H1 (cell line): ENCODE results near the gene UBE2V1. TPM values are rescaled to one million over a fixed set of nuclear protein-coding genes. Genes with fewer than 3 reads are reported as not detected.

ENCODE experiments used
- CTCF ChIA-PET: fragments of 300-600 bp; sonication (Branson Sonifier 250); formaldehyde crosslinking; loops from one replicate; lab custom pipeline; 2021; ENCODE audit not compliant: partially characterized antibody; lab: Charles Lee
- POLR2A ChIA-PET: fragments of 300-600 bp; sonication (Branson Sonifier 250); formaldehyde crosslinking; loops from one replicate; lab custom pipeline; 2021; ENCODE audit warnings: inconsistent platforms; ENCODE audit not compliant: partially characterized antibody; lab: Charles Lee
- DNase-seq, 2 experiments: peaks; one replicate each; pipeline versions ENCODE4 v3.0.0 to v3.0.0-alpha.2; 2010 to 2022; ENCODE audit warnings: low spot score in 2 of 2, low read depth in 1 of 2, mixed read lengths in 1 of 2
- FAIRE-seq: peaks from 2 replicates; lab custom pipeline; 2011; peaks lifted over from hg19 to GRCh38; lab: Jason Lieb, UNC
- H2AFZ ChIP-seq: 2 replicates; pipeline ENCODE4 v1.8.1; 2012; ENCODE audit warnings: low read length, inconsistent platforms
- H2AK5ac ChIP-seq: 2 replicates; pipeline ENCODE4 v1.6.1; 2013; ENCODE audit warnings: low read depth, low read length
- H2BK120ac ChIP-seq: replicated peaks from 2 replicates; pipeline ENCODE3; 2013; ENCODE audit warnings: low read depth, low read length, inconsistent platforms
- H2BK12ac ChIP-seq: 2 replicates; pipeline ENCODE4 v1.6.1; 2013; ENCODE audit warnings: low read depth, low read length
- H2BK15ac ChIP-seq: 2 replicates; pipeline ENCODE4 v1.6.1; 2013; ENCODE audit warnings: low read length
- H2BK20ac ChIP-seq: 2 replicates; pipeline ENCODE4 v1.6.1; 2013; ENCODE audit warnings: low read length
- H2BK5ac ChIP-seq: 2 replicates; pipeline ENCODE4 v1.6.1; 2013; ENCODE audit warnings: low read depth, low read length
- H3K14ac ChIP-seq: 2 replicates; pipeline ENCODE4 v1.6.1; 2013; ENCODE audit warnings: inconsistent platforms; ENCODE audit not compliant: insufficient read length
- H3K18ac ChIP-seq: 2 replicates; pipeline ENCODE4 v1.6.1; 2013; ENCODE audit warnings: low read length; ENCODE audit errors: extremely low read depth
- H3K23ac ChIP-seq: 2 replicates; pipeline ENCODE4 v1.6.1; 2013; ENCODE audit warnings: inconsistent platforms; ENCODE audit not compliant: insufficient read length
- H3K23me2 ChIP-seq: 2 replicates; pipeline ENCODE4 v1.6.1; 2013; ENCODE audit warnings: low read depth, low read length
- H3K27ac ChIP-seq: 2 replicates; pipeline ENCODE4 v1.6.1; 2011; ENCODE audit warnings: low read depth, low read length, inconsistent platforms
- H3K27me3 ChIP-seq, 4 experiments: replicated peaks in 1 of 4; 1 replicate in 1 of 4; 2 replicates in 3 of 4; pipeline versions ENCODE4 v1.6.1 to v1.8.1; 2011 to 2013; ENCODE audit warnings: low read length in 3 of 4, mild to moderate bottlenecking in 3 of 4, inconsistent platforms in 2 of 4, mixed read lengths in 2 of 4, moderate library complexity in 1 of 4; ENCODE audit not compliant: control insufficient read depth in 3 of 4, insufficient read depth in 3 of 4; ENCODE audit errors: extremely low read depth in 1 of 4
- H3K36me3 ChIP-seq, 4 experiments: 2 replicates each; pipeline versions ENCODE4 v1.6.1 to v1.8.1; 2011 to 2013; ENCODE audit warnings: mild to moderate bottlenecking in 4 of 4, low read length in 3 of 4, moderate library complexity in 2 of 4, control low read depth in 1 of 4, inconsistent platforms in 1 of 4; ENCODE audit not compliant: insufficient read depth in 4 of 4, control insufficient read depth in 2 of 4
- H3K4ac ChIP-seq: replicated peaks from 2 replicates; pipeline ENCODE3; 2013; ENCODE audit warnings: low read length, low read depth, mixed read lengths, inconsistent platforms; ENCODE audit not compliant: insufficient read length
- H3K4me1 ChIP-seq, 4 experiments: replicated peaks in 1 of 4; 1 replicate in 1 of 4; 2 replicates in 3 of 4; pipeline versions ENCODE4 v1.6.1 to v1.8.1; 2011 to 2013; ENCODE audit warnings: low read length in 3 of 4, inconsistent platforms in 2 of 4, mixed read lengths in 1 of 4; ENCODE audit not compliant: insufficient read depth in 4 of 4, control insufficient read depth in 3 of 4
- H3K4me2 ChIP-seq, 2 experiments: 2 replicates each; pipeline versions ENCODE4 v1.6.1 to v1.8.1; 2011 to 2013; ENCODE audit warnings: low read depth in 2 of 2, low read length in 2 of 2, control low read depth in 1 of 2, inconsistent platforms in 1 of 2, mild to moderate bottlenecking in 1 of 2; ENCODE audit not compliant: insufficient read depth in 1 of 2
- H3K4me3 ChIP-seq, 4 experiments: fragments of 200-600, 300-600 bp in 1 of 4; sonication (generic), shearing (Covaris generic), sonication (Bioruptor Twin) in 1 of 4; 2 replicates each; pipeline versions ENCODE4 v1.5.1 to v1.8.1; 2011 to 2016; ENCODE audit warnings: low read length in 4 of 4, low read depth in 3 of 4, control low read depth in 2 of 4, inconsistent platforms in 2 of 4, mild to moderate bottlenecking in 2 of 4, mixed read lengths in 1 of 4, moderate library complexity in 1 of 4; ENCODE audit not compliant: insufficient read depth in 2 of 4; ENCODE audit errors: extremely low read depth in 1 of 4
- H3K56ac ChIP-seq: replicated peaks from 2 replicates; pipeline ENCODE3; 2013; ENCODE audit warnings: low read depth, mild to moderate bottlenecking, mixed read lengths, low read length, inconsistent platforms; ENCODE audit not compliant: insufficient read length
- H3K79me1 ChIP-seq: 2 replicates; pipeline ENCODE4 v1.6.1; 2013; ENCODE audit warnings: low read depth, low read length, control low read depth
- H3K79me2 ChIP-seq, 2 experiments: 2 replicates each; pipeline versions ENCODE4 v1.6.1 to v1.8.1; 2012 to 2013; ENCODE audit warnings: low read length in 2 of 2, mild to moderate bottlenecking in 2 of 2, inconsistent platforms in 1 of 2; ENCODE audit not compliant: insufficient read depth in 2 of 2, control insufficient read depth in 1 of 2
- H3K9ac ChIP-seq, 4 experiments: replicated peaks in 1 of 4; 1 replicate in 1 of 4; 2 replicates in 3 of 4; pipeline versions ENCODE4 v1.6.1 to v1.8.1; 2011 to 2013; ENCODE audit warnings: low read depth in 3 of 4, low read length in 3 of 4, control low read depth in 2 of 4, mild to moderate bottlenecking in 2 of 4, moderate library complexity in 2 of 4, inconsistent platforms in 1 of 4; ENCODE audit errors: extremely low read depth in 1 of 4
- H3K9me3 ChIP-seq, 2 experiments: 2 replicates each; pipeline versions ENCODE4 v1.6.1 to v1.8.1; 2012 to 2013; ENCODE audit warnings: mild to moderate bottlenecking in 2 of 2, moderate library complexity in 2 of 2, control low read depth in 1 of 2, inconsistent platforms in 1 of 2, low read depth in 1 of 2, low read length in 1 of 2, mixed read lengths in 1 of 2; ENCODE audit not compliant: insufficient read depth in 2 of 2
- H4K20me1 ChIP-seq, 2 experiments: replicated peaks in 1 of 2; 2 replicates each; pipeline versions ENCODE3 to v1.8.1; 2011 to 2013; ENCODE audit warnings: inconsistent platforms in 2 of 2, low read length in 2 of 2, mild to moderate bottlenecking in 1 of 2; ENCODE audit not compliant: insufficient read depth in 2 of 2, control insufficient read depth in 1 of 2
- H4K5ac ChIP-seq: 2 replicates; pipeline ENCODE4 v1.6.1; 2013; ENCODE audit warnings: low read length, low read depth, mixed read lengths, inconsistent platforms; ENCODE audit not compliant: insufficient read length
- H4K8ac ChIP-seq: 2 replicates; pipeline ENCODE4 v1.8.0; 2013; ENCODE audit warnings: mild to moderate bottlenecking, moderate library complexity, low read length, inconsistent platforms; ENCODE audit not compliant: insufficient read depth; ENCODE audit errors: extremely low read depth
- H4K91ac ChIP-seq: replicated peaks from 2 replicates; pipeline ENCODE3; 2013; ENCODE audit warnings: low read length, mixed read lengths, inconsistent platforms; ENCODE audit not compliant: insufficient read length
- ASH2L ChIP-seq: fragments of 200-600, 300-600 bp; sonication (generic); IDR thresholded peaks from one replicate; pipeline ENCODE4 v1.7.1; 2017; ENCODE audit warnings: low read length
- EP300 ChIP-seq, 2 experiments: IDR thresholded peaks; 1 replicate in 1 of 2; 2 replicates in 1 of 2; pipeline ENCODE4 v1.6.1; 2011 to 2012; ENCODE audit warnings: low read depth in 2 of 2, low read length in 2 of 2, mild to moderate bottlenecking in 2 of 2, borderline replicate concordance in 1 of 2, inconsistent platforms in 1 of 2, moderate library complexity in 1 of 2
- HDAC6 ChIP-seq: IDR thresholded peaks from one replicate; pipeline ENCODE4 v1.7.1; 2012; ENCODE audit warnings: low read depth, mild to moderate bottlenecking, inconsistent platforms, low read length, moderate library complexity
- KDM1A ChIP-seq: fragments of 200-600, 300-600 bp; sonication (generic); IDR thresholded peaks from 2 replicates; pipeline ENCODE4 v1.7.1; 2016; ENCODE audit warnings: mild to moderate bottlenecking, low read length, borderline replicate concordance
- KDM5A ChIP-seq: fragments of 200-600 bp; IDR thresholded peaks from 2 replicates; pipeline ENCODE4 v1.7.1; 2012; ENCODE audit warnings: mild to moderate bottlenecking, low read length, inconsistent platforms, mixed read lengths
- SIN3A ChIP-seq, 2 experiments: IDR thresholded peaks in 1 of 2; conservative IDR thresholded peaks in 1 of 2; 2 replicates each; pipeline ENCODE4 v1.6.1; 2011 to 2012; ENCODE audit warnings: low read length in 2 of 2, improper control_type of control experiment in 1 of 2, low read depth in 1 of 2, mild to moderate bottlenecking in 1 of 2
- SP1 ChIP-seq: IDR thresholded peaks from 2 replicates; pipeline ENCODE4 v1.6.1; 2011; ENCODE audit warnings: low read depth, low read length
- SRF ChIP-seq: IDR thresholded peaks from 2 replicates; pipeline ENCODE4 v1.6.1; 2011; ENCODE audit warnings: mild to moderate bottlenecking, low read depth, low read length, moderate library complexity
- TAF1 ChIP-seq: IDR thresholded peaks from 2 replicates; pipeline ENCODE4 v1.6.1; 2011; ENCODE audit warnings: mild to moderate bottlenecking, low read depth, low read length
- TAF7 ChIP-seq: optimal IDR thresholded peaks from 2 replicates; pipeline ENCODE3; 2011; ENCODE audit warnings: low read depth, mild to moderate bottlenecking, inconsistent platforms, low read length, moderate library complexity, borderline replicate concordance
- TCF12 ChIP-seq: IDR thresholded peaks from 2 replicates; pipeline ENCODE4 v1.6.1; 2011; ENCODE audit warnings: low read depth, mild to moderate bottlenecking, low read length
- TEAD4 ChIP-seq: IDR thresholded peaks from 2 replicates; pipeline ENCODE4 v1.6.1; 2012; ENCODE audit warnings: low read depth, low read length, inconsistent platforms, mixed read lengths
- YY1 ChIP-seq: IDR thresholded peaks from 2 replicates; pipeline ENCODE4 v1.6.1; 2011; ENCODE audit warnings: low read depth, mild to moderate bottlenecking, low read length
- WGBS, 2 experiments: shearing (Covaris generic) in 1 of 2; methylation state at CpG; one replicate each; pipeline versions ENCODE4 v1.1.6 to v1.1.7; 2013 to 2015; ENCODE audit warnings: low lambda C conversion rate in 2 of 2, mixed read lengths in 2 of 2, inconsistent platforms in 1 of 2, low coverage in 1 of 2, missing lambda C conversion rate in 1 of 2; ENCODE audit not compliant: insufficient replicate concordance in 2 of 2, insufficient coverage in 1 of 2, insufficient read length in 1 of 2; ENCODE audit errors: extremely low coverage in 1 of 2, missing lambda C conversion rate in 1 of 2; 5-methylcytosine and 5-hydroxymethylcytosine counted together
- polyA plus RNA-seq, 7 experiments: library from polyadenylated mRNA; depleted of rRNA in 3 of 7; stranded (reverse) in 5 of 7; unstranded in 2 of 7; fragments of >200 nt in 5 of 7; fragments of 200-250 nt in 2 of 7; gene quantifications; 1 replicate in 5 of 7; 2 replicates in 1 of 7; 4 replicates in 1 of 7; pipeline versions ENCODE4 v1.2.1 to v1.2.3, GENCODE V29; 2011 to 2013; ENCODE audit warnings: missing spikeins in 2 of 7, mixed read lengths in 2 of 7
- total RNA-seq: library from RNA; stranded (reverse); fragmentation: NEBNext Ultra II Directional; extraction: Animal tissue kit (Norgen Biotek cat#: 25700); gene quantifications from 2 replicates; pipeline ENCODE4 v1.2.1, GENCODE V29; 2021

The UBE2V1 gene
- total and polyA plus RNA-seq, 2 of the 8 experiments (the other 6 are each of a cell fraction or from before 2014, with no cell fraction given) = 141 to 184 TPM

DNA sequence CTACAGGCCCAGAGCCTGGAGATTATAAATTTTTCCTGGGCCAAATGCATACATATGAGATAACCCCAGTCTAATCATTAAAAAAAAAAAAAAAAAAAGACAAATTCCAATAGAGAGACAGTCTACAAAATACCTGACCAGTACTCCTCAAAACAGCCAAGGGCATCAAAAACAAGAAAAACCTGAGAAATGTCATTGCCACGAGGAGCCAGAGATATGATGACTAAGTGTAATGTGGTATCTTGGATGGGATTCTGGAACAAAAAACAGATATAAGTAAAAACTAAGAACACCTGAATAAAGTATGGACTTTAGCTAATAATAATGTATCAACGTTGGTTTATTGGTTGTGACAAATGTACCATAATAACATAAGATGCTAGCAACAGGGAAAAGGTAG is 24.9 kb downstream of the UBE2V1 start:
- H2AFZ ChIP-seq = no peak overlapping the region
- FAIRE-seq (no peak), DNase-seq (no peak)
- H3K18ac ChIP-seq = no peak overlapping the region
- H4K20me1 ChIP-seq = peaks cover 4 to 12% of the 10 kb centered on the region in 2 experiments
- H3K27ac ChIP-seq = no peak overlapping the region
- H2BK20ac ChIP-seq = no peak overlapping the region
- no peak overlapping the region for H3K56ac ChIP-seq
- ChIA-PET POLR2A (interaction anchor here (1.4 to 4.4 kb wide), 2 partner anchors 10 to 12 kb away, joined by 3 to 20 read pairs; no protein-coding TSS in a partner anchor), CTCF (interaction anchor here (0.6 to 0.8 kb wide), 2 partner anchors 8 to 18 kb away, joined by 3 read pairs; no protein-coding TSS in a partner anchor)
- TF ChIP-seq TAF1 (no peak), SIN3A (conservative IDR thresholded peaks at IDR 0.05 in 1 of 2, IDR thresholded peaks at IDR 0.05 in 1 of 2; ENCODE audit: low read depth in 1 of 2, low read length in 2 of 2) (no peak), EP300 (IDR thresholded peaks at IDR 0.05; ENCODE audit: borderline replicate concordance in 1 of 2, low read depth in 2 of 2, low read length in 2 of 2) (no peak), TEAD4 (no peak), KDM1A (no peak), SRF (no peak), HDAC6 (no peak), SP1 (no peak), YY1 (no peak), TAF7 (no peak), KDM5A (no peak), ASH2L (no peak), TCF12 (no peak)
- peaks cover 10% of the 10 kb centered on the region; the same call in 1 of the 2 replicates for H3K79me1 ChIP-seq
- no peak overlapping the region for H2AK5ac ChIP-seq
- H3K36me3 ChIP-seq = peaks cover 0 to 19% (median 5%) of the 10 kb centered on the region in 4 experiments; a peak in 4 of 8 replicates
- no peak overlapping the region for H2BK15ac ChIP-seq
- 92% methylated on average over 2 of the region's 2 CpGs; no CpG with 5 or more reads in 1 of the 2 experiments for WGBS, 2 experiments
- H3K4me1 ChIP-seq = peaks cover 0 to 13% (median 6%) of the 10 kb centered on the region in 4 experiments
- H3K4me2 ChIP-seq = no peak overlapping the region
- no peak overlapping the region for H2BK12ac ChIP-seq
- no peak overlapping the region for H3K9ac ChIP-seq
- H4K91ac ChIP-seq = no peak overlapping the region
- no peak overlapping the region for H3K4me3 ChIP-seq
- H2BK120ac ChIP-seq = no peak overlapping the region
- no peaks in the 10 kb centered on the region for H3K9me3 ChIP-seq
- H3K14ac ChIP-seq = no peak overlapping the region
- no peak overlapping the region for H2BK5ac ChIP-seq
- H3K79me2 ChIP-seq = peaks cover 4 to 34% of the 10 kb centered on the region in 2 experiments
- H4K5ac ChIP-seq = no peak overlapping the region
- H3K23me2 ChIP-seq = no peaks in the 10 kb centered on the region; the same call in 1 of the 2 replicates
- no peak overlapping the region for H3K4ac ChIP-seq
- H4K8ac ChIP-seq = no peak overlapping the region
- H3K23ac ChIP-seq = no peak overlapping the region
- H3K27me3 ChIP-seq = no peaks in the 10 kb centered on the region; a peak in 1 of 7 replicates
